LNCaP clone FGC (cell line): Measurements from ENCODE around the gene INPP4B.

Experiments used
- DNase-seq: peaks from one replicate; pipeline ENCODE4 v3.0.0-alpha.2; 2011; ENCODE audit warnings: low read depth
- H3K4me3 ChIP-seq: 2 replicates; pipeline ENCODE4 v1.5.1; 2011; ENCODE audit warnings: mild to moderate bottlenecking, low read depth, low read length, control low read depth
- CTCF ChIP-seq: IDR thresholded peaks from 2 replicates; pipeline ENCODE4 v1.5.1; 2012; ENCODE audit warnings: mild to moderate bottlenecking; ENCODE audit not compliant: control insufficient read depth, insufficient read depth; ENCODE audit errors: extremely low read depth

The INPP4B gene

GRCh38 chr4:142637614-142638013 is 208.5 kb downstream of the INPP4B start:
- no peak for TF ChIP-seq CTCF
- DNase-seq: no peak
- H3K4me3 ChIP-seq: no peak overlapping the region

- no peak for TF ChIP-seq CTCF
- H3K4me3 ChIP-seq: no peak overlapping the region
- DNase-seq: no peak
Measured at GRCh38 chr4:142631836-142632235, 214.3 kb downstream of the INPP4B start.

GRCh38 chr4:142615324-142615665 is 230.8 kb downstream of the INPP4B start:
- DNase-seq: no peak
- no peak overlapping the region for H3K4me3 ChIP-seq
- no peak for TF ChIP-seq CTCF

GRCh38 chr4:142614621-142615323 is 231.3 kb downstream of the INPP4B start:
- no peak for TF ChIP-seq CTCF
- no peak overlapping the region for H3K4me3 ChIP-seq
- DNase-seq: no peak

GRCh38 chr4:142607976-142608375 is 238.1 kb downstream of the INPP4B start:
- no peak overlapping the region for H3K4me3 ChIP-seq
- no peak for TF ChIP-seq CTCF
- DNase-seq: no peak

GRCh38 chr4:142600952-142601351 is 245.1 kb downstream of the INPP4B start:
- peak; percentile 85 for DNase-seq
- peak overlapping the region; percentile 36 for H3K4me3 ChIP-seq
- TF ChIP-seq CTCF: no peak

GRCh38 chr4:142598132-142598531 is 248.0 kb downstream of the INPP4B start:
- H3K4me3 ChIP-seq: no peak overlapping the region
- DNase-seq: no peak
- TF ChIP-seq CTCF: no peak
